ENCODE measurements around the gene PELI2. TPM values are rescaled to one million over a fixed set of nuclear protein-coding genes. Genes with fewer than 3 reads are reported as not detected.

Gene PELI2
- polyA plus RNA-seq, 1 donor (not counting 4 experiments of a cell fraction or from before 2014, with no cell fraction given) = not detected

DNA sequence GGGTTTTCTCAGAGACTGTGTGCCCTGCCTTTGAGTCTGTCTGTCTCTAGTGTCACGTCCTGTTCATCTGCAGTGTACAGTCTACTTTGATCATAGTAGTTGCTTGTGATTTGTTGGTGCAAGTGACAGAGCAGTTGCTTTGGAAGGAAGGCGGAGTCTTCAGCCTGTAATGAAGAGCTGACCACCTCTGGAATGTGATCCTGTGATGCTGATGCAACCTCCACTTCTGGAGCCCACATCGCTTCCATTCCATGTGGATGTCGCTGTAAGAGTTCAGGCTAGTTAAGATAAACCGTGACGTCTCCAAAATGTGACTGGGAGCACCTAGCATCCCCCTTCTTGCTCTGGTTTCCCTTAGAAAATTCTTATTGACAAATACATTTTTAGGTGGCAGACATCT is 51.8 kb downstream of the PELI2 start:
- Histone ChIP-seq H3K9ac (ENCODE audit: control insufficient read depth, extremely low read depth, insufficient read depth, low read length) (no peak overlapping the region), H2AFZ (ENCODE audit: control insufficient read depth, low read length) (no peak overlapping the region), H3K9me1 (ENCODE audit: control insufficient read depth, extremely low read depth, insufficient read depth, low read length) (no peaks in the 10 kb centered on the region), H3K4me1 (ENCODE audit: control insufficient read depth, extremely low read depth, insufficient read depth, low read length) (no peaks in the 10 kb centered on the region), H3K27ac (ENCODE audit: control insufficient read depth, insufficient read depth, low read length) (no peak overlapping the region), H3K79me2 (ENCODE audit: control insufficient read depth, insufficient read depth, low read length) (no peaks in the 10 kb centered on the region), H3K36me3 (ENCODE audit: control insufficient read depth in 2 of 2, extremely low read depth in 1 of 2, insufficient read depth in 2 of 2, low read length in 2 of 2) (no peaks in the 10 kb centered on the region), H3K4me2 (ENCODE audit: control insufficient read depth, extremely low read depth, insufficient read depth, low read depth, low read length) (no peak overlapping the region), H4K20me1 (ENCODE audit: control insufficient read depth, extremely low read depth, insufficient read depth, low read length) (no peaks in the 10 kb centered on the region), H3K9me3 (ENCODE audit: control insufficient read depth, low read depth, low read length) (no peaks in the 10 kb centered on the region), H3K4me3 (ENCODE audit: control insufficient read depth in 2 of 3, extremely low read depth in 1 of 3, insufficient read depth in 2 of 3, low read depth in 1 of 3, low read length in 3 of 3) (no peak overlapping the region), H3K27me3 (ENCODE audit: control insufficient read depth, extremely low read depth, insufficient read depth, low read length) (no peaks in the 10 kb centered on the region)
- dilution Hi-C loops (cut with MboI; ENCODE audit: extremely low pct_ligation_motif_present, low sequenced_read_pairs) = no loop called here
- FAIRE-seq (no peak), DNase-seq (ENCODE audit: low read depth, low spot score) (no peak)
- TF ChIP-seq, protein P1, sequence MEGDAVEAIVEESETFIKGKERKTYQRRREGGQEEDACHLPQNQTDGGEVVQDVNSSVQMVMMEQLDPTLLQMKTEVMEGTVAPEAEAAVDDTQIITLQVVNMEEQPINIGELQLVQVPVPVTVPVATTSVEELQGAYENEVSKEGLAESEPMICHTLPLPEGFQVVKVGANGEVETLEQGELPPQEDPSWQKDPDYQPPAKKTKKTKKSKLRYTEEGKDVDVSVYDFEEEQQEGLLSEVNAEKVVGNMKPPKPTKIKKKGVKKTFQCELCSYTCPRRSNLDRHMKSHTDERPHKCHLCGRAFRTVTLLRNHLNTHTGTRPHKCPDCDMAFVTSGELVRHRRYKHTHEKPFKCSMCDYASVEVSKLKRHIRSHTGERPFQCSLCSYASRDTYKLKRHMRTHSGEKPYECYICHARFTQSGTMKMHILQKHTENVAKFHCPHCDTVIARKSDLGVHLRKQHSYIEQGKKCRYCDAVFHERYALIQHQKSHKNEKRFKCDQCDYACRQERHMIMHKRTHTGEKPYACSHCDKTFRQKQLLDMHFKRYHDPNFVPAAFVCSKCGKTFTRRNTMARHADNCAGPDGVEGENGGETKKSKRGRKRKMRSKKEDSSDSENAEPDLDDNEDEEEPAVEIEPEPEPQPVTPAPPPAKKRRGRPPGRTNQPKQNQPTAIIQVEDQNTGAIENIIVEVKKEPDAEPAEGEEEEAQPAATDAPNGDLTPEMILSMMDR (optimal IDR thresholded peaks at IDR 0.05 in 1 of 3, IDR thresholded peaks at IDR 0.05 in 1 of 3, conservative IDR thresholded peaks at IDR 0.05 in 1 of 3; ENCODE audit: extremely low read depth in 1 of 3, insufficient read depth in 2 of 3, low read length in 3 of 3) = no peak
- no peak for TF ChIP-seq EZH2 (IDR thresholded peaks at IDR 0.05; ENCODE audit: low read length)

DNA sequence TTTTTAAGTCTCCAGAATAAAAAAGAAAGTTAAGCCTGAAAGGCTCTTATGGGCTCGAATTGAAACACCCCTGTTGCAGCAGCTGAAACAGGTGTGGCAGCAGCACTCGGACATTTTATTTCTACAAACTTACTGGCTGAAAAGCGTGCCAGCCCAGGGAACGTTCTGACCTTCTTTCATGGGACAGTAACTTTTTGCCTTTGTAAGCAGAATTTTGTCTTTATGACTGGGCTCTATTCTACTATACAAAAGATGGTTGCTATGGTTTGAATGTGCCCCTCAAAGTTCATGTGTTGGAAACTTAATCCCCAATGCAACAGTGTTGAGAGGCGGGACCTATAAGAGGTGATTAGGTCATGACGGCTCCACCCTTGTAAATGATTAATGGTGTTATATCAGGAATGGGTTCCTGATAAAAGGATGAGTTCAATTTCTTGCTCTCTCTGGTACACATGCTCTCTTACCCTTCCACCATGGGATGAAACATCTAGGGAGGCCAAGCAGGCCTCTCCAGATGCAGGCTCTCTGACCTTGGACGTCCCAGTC is 52.7 kb downstream of the PELI2 start:
- Histone ChIP-seq H3K4me3 (ENCODE audit: control insufficient read depth in 2 of 3, extremely low read depth in 1 of 3, insufficient read depth in 2 of 3, low read depth in 1 of 3, low read length in 3 of 3) (no peak overlapping the region), H3K27ac (ENCODE audit: control insufficient read depth, insufficient read depth, low read length) (no peak overlapping the region), H2AFZ (ENCODE audit: control insufficient read depth, low read length) (no peak overlapping the region), H3K9ac (ENCODE audit: control insufficient read depth, extremely low read depth, insufficient read depth, low read length) (no peak overlapping the region), H3K4me1 (ENCODE audit: control insufficient read depth, extremely low read depth, insufficient read depth, low read length) (no peaks in the 10 kb centered on the region), H4K20me1 (ENCODE audit: control insufficient read depth, extremely low read depth, insufficient read depth, low read length) (no peaks in the 10 kb centered on the region), H3K27me3 (ENCODE audit: control insufficient read depth, extremely low read depth, insufficient read depth, low read length) (no peaks in the 10 kb centered on the region), H3K79me2 (ENCODE audit: control insufficient read depth, insufficient read depth, low read length) (no peaks in the 10 kb centered on the region), H3K9me1 (ENCODE audit: control insufficient read depth, extremely low read depth, insufficient read depth, low read length) (no peaks in the 10 kb centered on the region), H3K36me3 (ENCODE audit: control insufficient read depth in 2 of 2, extremely low read depth in 1 of 2, insufficient read depth in 2 of 2, low read length in 2 of 2) (no peaks in the 10 kb centered on the region), H3K4me2 (ENCODE audit: control insufficient read depth, extremely low read depth, insufficient read depth, low read depth, low read length) (no peak overlapping the region), H3K9me3 (ENCODE audit: control insufficient read depth, low read depth, low read length) (no peaks in the 10 kb centered on the region)
- FAIRE-seq (no peak), DNase-seq (ENCODE audit: low read depth, low spot score) (no peak)
- dilution Hi-C loops (cut with MboI; ENCODE audit: extremely low pct_ligation_motif_present, low sequenced_read_pairs) = no loop called here
- no peak for TF ChIP-seq EZH2 (IDR thresholded peaks at IDR 0.05; ENCODE audit: low read length)
- TF ChIP-seq, protein P1 (optimal IDR thresholded peaks at IDR 0.05 in 1 of 3, IDR thresholded peaks at IDR 0.05 in 1 of 3, conservative IDR thresholded peaks at IDR 0.05 in 1 of 3; ENCODE audit: extremely low read depth in 1 of 3, insufficient read depth in 2 of 3, low read length in 3 of 3) = no peak

Measured in keratinocyte (primary cell).